Fibroblast of skin of right biceps (primary cell): Measurements from ENCODE around the gene SF3B4.

ENCODE experiments used
- DNase-seq: peaks from one replicate; pipeline ENCODE4 v3.0.0-alpha.2; 2013

SF3B4 gene

DNA sequence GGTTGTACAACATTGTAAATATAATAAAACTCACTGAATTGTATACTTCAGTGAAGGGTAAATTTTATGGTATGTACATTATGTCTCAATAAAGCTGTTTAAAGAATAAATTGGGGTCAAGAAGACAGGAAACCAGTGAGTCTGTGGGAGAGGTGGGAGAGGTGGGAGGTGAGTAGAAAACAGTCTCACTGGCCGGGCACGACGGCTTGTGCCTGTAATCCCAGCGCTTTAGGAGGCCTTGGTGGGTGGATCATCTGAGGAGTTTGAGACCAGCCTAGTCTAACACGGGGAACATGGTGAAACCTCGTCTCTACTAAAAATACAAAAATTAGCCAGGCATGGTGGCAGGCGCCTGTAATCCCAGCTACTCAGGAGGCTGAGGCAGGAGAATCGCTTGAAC is 4.9 kb upstream of the SF3B4 start:
- DNase-seq = no peak

DNA sequence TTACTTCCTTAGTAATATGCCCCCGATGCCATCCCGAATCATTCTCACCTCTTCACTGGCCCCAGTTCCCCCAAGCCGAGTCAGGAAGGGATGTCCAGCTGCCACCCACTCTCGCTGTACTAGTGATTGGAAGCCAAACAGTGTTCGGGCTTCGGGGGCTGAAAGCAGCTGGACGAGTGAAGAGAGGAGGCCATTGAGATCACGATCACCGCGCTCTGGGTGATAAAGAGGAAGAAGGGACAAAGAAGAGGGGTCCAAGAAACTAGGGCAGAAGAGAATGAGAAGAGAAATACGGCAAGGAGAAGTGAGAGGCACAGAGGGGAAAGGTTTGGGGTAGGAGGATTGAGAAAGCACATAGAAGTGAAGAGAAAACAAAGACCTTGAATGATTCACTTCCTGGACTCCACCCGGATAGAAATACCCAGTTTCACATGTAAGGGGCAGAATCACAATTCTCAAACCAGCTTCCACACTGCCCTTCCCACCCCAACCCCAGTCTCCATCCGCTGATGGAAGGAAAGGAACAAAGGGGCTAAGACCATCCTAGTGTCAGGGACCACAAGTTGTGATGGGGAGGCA is 3.7 kb upstream of the SF3B4 start:
- peak; percentile 16 for DNase-seq

DNA sequence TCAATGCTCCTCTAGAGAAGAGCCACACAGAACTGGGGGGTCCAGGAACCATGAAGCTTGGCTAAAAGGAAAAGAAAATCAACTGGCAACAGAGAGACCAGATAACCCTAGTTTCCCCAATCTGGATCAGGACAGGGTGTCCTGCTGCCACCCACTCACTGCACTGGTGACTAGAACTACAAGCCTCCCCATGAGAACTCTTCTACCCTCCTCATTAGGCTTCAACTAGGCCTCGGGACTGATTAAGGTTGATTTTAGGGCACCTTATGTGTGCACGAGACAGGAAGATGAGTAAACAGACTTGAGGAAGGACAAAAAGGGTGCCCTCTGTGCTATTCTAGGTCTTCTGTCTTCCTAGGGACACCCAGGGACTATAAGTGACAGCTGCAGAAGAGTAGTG is 2.3 kb upstream of the SF3B4 start:
- DNase-seq = no peak

DNA sequence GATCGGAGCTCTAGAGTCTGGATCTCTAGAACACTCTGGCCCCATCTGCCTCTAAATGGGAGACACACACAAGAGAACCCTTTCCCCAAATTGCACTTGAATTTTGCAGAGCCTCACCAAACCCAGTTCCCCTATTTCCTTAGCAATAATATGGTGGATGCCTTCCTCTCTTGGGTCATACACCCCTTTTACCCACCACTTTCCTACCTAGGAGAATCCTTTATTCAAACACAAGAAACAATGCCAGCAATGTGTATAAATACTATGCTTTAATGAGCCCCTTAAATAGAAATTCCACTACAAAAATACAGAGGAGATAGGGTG is 760 bp upstream of the SF3B4 start:
- DNase-seq = no peak

DNA sequence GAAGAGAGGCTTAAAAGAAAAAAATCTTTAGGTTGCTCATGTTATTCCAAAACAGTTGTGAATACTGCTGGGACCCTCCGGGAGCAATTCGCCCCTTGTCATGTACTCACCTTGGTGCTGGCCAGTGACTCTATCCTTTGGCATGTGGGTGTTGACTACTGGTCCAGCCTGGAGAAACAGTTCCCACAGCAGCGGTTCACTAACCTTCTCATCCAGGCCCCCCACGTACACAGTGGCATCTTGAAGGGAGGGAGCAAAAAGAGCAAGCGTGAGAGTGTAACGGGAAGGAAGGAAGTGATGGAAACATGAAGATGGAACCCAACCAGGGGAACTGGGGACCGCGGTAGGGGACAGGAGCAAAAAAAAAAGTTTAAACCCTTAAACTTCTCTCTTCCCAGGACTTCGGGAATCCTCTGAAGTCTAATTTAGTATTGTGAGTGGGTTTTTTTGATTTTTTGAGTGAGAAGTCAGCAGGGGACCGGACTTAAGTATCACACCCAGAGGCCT is 494 bp downstream of the SF3B4 start:
- DNase-seq = peak; percentile 33

DNA sequence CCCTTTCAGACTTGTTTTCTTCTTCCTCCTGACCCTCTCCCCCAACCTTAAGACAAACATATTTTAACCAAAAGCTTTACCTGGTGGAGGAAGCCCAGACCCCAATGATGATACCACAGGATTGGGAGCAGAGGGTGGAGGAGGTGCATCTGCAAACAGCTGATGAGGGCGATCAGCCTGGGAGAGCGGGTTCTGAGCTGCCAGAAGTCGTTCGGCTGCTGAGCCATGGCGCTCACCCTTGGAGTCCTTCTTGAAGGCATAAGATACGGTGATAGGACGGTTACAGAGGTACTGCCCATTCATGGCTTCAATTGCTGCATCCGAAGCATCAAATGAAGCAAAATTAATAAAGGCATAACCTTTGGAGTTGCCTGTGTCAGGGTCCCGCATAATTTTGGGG is 1.3 kb downstream of the SF3B4 start:
- no peak for DNase-seq

DNA sequence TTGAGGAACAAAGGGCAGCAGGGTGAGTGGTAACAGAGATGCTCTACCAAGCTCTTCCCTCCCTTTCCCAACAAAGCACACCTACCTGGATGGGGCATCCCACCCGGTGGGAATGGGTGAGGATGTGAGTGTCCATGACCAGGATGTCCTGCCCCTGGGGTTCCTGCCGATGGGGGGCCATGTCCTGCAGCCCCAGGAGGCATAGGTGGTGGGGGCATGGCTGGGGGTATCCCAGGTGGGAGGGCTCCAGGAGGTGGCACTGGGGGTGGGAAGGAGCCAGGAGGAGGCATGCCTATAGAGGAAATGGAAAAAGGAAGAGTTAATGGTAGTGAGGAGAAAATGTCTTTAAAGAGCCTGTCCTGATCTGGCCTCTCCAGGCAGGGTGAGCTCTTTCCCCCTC is 1.9 kb downstream of the SF3B4 start:
- no peak for DNase-seq

DNA sequence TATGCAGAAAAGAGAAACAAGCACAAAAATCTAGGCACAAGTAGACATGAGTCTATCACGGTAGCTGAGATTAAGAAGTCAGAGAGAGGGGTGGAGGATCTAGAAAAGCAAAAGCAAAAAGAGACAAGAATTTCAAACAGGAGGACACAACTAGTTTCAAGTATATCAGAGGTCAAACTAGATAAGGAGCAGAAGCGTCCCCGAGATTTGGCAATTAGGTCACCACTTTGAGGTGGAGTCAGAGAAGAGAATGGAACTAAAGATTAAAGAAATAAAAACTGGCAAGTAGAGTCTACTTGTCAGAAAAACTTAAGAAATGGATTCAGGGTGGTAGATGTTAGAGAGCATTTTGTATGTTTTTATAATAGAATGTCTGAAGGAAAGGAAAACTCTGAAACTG is 2.3 kb downstream of the SF3B4 start:
- no peak for DNase-seq

DNA sequence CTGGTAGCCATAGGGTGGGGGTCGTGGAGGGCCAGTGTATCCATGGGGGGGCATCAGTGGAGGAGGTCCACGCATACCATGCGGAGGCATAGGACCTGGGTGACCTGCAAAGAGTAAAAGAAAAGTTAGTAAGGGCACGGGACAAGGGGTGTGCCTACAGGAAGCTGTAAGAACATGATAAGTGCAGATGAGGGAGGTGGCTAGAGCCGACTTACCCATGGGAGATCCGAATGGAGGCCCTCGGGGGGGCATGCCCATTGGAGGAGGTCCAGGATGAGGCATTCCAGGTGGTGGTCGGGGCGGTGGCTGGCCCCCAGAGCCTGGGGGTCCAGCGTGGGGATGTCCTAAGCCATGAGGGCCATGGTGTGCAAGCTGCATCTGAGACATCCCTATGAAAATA is 4.0 kb downstream of the SF3B4 start:
- DNase-seq = no peak

DNA sequence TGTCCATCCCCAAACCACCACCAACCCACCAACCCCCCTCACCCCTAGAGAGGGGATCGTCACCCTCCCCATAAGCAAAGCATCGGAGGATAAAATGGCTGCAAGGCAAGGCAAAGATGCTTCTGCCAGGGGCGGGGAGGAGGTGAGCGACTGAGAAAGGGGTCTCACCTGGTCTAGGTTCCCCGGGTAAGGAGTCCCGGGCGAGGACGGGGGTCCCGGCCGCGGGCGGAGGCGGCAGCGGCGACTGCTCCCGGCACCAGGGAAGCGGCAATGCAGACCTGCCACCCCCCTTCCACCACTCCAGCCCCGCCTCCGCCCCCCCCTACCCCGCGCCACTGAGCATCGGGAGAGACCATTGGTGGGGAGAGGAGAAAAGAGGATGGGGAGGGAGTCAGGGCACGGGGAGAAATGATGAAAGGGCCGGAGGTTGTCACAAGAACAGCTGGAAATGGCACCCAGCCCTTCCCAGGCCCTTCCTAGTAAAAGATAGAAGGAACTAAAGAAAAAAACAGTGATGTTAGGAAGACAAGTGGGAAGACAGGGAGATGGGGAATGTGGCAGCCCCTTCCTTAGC is 9.9 kb downstream of the SF3B4 start, which contains the start of gene SV2A:
Gene SV2A (minus strand): TSS at position 274 of the 574 bp plus-strand sequence. CDS start 4,004 bp downstream, outside the sequence.
- peak; percentile 74 for DNase-seq

DNA sequence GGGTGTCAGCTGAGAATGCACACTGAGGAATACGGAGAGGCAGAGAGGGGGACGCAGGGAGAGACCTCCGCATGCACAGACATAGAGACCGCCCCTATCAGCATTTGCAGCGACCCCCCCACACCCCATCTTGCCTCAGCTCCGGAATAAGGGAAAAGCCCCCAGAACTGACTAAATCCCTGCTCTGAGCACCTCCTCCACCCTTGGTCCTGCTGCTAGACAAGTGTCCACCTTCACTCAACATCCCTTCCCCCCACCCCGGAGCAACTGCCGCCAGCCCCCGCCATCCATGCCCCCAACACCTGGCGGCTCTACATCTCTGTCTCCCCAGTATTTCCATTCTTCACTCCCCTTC is 10.7 kb downstream of the SF3B4 start:
- no peak for DNase-seq

DNA sequence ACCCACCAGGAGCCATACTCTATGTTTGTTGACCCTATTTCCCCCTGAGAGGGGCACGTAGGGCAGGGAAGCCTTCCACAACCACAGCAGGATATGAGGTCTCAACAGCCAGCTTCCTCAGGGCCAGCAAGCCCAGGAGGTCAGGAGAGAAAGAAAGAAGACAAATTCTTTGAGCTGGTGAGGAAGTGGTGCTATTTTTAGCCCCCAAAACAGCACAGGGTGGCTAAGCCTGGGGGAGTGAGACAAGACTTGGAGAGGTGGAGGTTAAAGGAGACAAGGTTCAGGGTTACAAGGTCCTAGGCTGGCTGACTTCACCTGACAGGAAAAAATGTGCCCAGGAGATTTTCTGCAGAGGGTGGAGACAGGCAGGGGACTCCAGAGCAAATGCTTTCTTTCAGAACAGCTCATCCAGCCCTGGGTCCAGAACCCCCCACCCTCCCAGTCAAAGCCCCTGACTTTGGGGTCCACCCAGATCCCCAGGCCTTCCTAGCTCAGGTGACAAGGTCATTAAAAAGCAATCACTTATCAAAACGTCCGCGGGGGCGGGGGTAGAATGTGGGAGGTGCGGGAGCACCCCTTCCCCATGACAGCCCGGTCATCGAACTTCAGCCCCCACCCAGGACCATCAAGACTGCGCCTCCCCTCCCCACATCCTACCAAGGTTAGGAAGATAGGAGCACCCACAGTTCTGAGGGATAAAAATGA is 11.3 kb downstream of the SF3B4 start:
- DNase-seq = peak; percentile 9

DNA sequence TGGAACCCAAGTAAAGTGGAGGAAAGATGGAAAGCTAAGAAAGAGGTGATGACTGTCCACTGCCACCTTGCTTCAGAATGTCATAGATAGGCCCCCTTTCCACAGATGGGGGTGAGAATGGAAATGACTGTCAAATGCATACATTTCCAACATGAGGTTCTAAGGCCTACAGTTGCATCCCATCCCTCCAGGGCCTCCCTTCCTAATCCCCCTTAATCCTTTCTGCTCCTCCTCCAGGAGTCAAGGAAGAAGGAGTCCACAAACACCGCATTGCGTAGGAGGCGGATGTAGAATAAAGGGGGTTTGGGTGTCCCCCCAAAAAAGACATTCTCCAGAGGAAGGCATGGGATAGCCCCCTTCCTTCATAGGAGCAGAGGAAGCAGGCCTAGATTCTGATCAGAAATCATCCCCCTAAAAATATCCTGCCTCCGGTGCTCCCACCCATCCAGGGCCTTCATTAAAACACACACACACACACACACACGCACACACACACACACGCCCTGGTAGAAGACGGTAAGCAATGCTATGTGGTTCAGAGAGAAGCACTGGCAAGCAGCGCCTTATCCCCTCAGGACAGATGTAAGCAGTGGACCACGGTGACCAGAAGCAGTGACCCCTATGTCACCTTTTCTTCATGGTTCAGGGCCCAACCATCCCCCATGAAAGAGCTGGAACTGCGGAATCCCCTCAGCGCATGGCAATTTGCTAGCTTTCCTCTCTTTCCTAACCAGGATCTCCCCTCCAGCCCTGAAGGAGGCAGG is 12.0 kb downstream of the SF3B4 start:
- DNase-seq = peak; percentile 4

DNA sequence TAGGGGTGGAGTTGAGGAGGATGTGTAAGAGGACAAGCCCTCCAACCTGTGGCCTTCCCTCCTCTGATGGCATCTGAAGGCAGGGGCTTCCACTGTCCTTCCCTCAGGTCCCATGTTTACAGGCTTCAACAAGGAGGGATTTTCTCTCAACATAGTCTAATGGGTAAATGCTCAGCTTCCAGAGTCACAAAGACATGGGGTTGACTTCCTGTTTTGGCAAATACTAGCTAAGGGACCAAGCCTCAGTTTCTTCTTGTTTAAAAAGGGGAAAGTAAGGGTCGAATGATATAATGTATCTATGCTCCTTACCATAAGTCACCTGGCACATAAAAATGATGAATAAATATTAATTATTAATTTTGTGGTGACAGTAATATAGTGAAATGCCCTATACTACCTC is 13.1 kb downstream of the SF3B4 start:
- no peak for DNase-seq

DNA sequence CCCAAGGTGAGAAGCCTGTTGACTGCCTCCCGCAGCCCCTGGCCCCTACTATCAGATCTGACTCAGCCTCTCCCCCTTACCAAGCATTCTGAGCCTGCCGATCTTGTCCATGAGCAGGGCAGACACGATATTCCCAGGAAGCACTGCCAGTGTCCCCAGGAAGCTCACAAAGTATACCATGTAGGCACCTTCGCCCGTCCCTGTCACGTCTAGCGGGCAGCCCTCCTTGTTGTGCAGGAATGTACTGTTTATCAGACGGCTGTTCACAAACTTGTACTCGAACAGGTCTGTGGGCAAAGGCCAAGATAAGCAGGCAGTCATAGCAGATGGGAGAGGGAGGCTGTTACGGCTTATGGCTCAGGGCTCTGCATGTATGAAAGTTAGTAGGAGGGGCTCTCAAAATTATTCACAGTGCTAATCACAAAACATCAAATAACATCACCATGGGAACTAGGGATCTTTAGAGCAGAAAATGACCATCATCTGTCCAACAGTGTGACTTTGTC is 21.0 kb downstream of the SF3B4 start:
- no peak for DNase-seq

DNA sequence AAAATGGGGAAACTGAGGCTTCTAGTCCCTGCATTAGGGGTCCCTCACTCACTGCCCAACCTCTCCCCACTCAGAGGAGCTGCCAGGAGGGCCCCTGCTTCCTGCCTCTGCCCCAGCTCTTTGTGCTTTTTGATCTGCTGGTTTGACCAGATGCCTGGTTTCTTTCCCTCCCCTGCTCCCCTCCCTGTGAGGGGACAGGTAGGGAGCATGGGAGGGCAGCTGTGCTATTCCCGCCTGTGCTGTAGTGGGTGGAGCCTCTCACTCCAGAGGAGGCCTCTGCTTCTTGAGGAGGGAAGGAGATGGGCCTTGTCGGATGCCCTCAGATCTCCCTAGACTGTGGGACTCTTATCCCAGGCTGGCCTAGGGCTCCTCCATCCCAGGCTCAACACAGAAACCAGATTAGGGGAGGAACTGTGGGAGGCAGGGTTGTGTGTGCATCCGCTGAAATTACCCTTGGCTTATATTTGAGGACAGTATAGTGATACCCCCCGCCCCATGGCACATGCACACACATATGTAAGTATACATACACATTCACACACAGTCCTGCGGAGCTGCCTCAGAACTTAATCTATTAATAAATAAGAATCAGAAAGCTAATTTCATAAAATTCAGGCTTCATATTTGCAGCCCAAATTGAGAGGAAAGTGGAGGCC is 23.6 kb downstream of the SF3B4 start:
- DNase-seq = no peak

DNA sequence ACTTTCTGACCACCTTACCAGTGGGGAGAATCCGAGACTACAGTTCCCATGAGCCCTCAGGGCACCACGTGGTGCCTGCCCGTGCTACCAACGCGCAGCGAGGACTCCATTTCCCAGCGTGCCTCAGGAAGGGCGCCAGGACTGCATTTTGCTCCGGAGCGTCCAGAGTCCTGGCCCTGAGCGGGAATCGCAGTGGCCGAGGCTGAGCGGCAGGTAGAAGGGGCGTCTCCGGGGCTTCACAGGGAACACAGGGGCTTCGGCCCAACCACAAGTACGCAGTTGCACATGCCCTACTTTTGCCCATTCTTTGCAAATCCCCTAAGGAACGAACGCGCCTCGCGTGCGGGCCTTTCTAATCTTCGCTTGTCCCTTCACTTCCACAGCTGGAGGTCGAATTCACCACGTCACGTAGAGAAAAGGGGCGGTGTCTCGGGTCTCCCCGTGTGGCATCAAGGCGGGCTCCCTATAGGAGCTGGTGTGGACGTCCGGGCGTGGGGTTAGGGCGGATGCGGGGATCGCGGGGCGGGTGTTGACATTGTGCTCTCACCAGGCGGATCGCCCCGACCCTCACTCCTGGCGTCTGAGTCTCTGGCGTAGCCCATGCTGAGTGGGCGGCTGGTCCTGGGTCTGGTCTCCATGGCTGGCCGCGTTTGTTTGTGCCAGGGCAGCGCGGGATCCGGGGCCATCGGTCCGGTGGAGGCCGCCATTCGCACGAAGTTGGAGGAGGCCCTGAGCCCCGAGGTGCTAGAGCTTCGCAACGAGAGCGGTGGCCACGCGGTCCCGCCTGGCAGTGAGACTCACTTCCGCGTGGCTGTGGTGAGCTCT is 27.9 kb downstream of the SF3B4 start, which contains the start of gene BOLA1:
Gene BOLA1 (plus strand): TSS at position 109 of the 825 bp plus-strand sequence. CDS start 492 bp downstream, at position 601.
- peak; percentile 93 for DNase-seq

DNA sequence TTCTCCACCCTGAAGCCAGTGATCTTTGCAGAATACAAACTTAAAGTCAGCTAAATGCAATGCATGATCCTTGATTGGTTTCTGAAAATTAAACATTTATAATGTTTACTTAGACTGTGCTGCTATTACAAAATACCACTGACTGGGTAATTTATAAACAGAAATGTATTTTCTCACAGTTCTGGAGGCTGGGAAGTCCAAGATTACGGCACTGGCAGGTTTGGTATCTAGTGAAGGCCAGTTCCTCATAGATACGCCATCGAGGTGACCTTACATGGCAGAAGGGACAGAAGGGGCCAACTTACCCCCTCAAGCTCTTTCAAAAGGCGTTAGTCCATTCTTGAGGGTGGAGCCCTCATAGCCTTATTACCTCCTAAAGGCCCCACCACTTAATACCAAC is 31.0 kb downstream of the SF3B4 start:
- no peak for DNase-seq

DNA sequence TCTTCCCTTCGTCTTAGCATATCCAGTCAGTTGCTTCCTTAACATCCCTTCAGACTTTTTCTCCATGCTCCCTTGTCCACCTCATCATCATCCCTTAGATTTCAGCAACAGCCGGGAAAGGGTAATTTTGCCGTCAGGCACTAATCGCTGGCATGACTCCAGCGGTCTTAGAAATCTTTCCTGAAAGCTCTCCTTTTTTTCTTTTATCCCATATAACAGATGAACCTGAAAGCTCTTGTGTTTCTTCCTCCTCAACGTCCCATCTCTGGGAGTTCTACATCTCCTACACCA is 38.7 kb downstream of the SF3B4 start:
- peak; percentile 57 for DNase-seq

DNA sequence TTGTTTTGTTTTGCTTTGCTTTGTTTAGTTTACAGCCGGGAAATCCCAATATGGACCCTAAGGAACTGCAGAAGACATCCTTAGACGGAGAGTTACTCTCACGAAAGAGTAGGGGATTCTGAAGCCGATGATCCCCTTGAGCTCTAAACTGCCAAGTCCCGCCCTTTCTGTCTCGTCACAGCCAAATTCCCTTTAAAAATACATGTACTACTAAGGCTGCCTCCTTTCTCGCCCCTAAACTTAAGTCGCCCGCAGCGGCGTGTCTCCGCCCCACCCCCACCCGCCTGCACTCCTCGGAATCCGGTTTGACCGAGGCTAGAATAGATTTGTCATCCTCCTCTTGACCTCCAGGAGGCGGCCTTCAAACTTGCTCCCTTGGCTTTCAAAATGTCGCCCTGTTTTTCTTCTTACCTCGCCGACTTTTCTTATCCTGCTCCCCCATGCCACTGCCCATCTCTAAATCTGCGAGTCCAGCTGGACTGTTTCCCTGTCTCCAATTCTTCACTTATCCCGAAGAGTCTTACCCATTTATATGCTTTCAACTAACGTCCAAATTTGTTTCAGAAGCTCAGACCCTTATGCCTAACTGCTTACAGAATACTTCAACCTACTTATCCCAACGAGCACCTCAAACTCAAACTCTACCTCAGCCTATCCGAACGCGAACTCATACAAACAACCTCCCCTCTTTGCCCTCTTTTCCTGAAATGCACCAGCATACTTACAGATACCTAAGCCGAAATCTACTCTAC is 39.2 kb downstream of the SF3B4 start:
- peak; percentile 96 for DNase-seq

DNA sequence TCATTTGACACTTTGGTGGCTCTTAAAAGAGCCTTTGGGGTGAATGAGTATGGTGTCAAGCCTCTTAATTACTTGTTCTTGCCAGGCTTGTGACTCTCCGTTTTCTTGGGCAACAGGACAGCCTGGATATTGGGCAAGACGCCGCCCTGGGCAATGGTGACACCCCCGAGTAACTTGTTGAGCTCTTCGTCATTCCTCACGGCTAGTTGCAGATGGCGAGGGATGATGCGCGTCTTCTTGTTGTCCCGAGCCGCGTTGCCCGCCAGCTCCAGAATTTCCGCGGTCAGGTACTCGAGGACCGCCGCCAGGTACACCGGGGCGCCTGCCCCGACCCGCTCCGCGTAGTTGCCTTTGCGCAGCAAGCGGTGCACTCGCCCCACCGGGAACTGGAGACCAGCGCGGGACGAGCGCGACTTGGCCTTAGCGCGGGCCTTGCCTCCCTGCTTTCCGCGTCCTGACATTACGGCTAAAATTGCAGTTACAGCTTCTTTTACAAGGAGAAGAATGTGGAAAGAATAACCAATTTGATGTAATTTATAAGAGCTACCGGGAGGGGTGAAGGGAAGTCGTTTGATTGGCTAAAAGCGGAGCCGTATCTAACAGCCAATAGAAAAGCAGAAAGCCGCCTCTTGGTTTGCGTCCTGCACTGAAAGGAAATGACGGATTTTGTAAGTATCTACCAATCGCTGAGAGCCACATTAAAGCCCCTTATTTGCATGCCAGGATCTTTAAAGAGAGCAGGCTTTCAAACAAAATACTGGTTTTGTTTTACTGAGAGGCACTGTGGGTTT is 40.0 kb downstream of the SF3B4 start:
- DNase-seq = peak; percentile 99
